ENCODE data around the gene G3BP1.
"Not testable (repeated sequence)": the region's sequence is repeated elsewhere in the genome, so short reads cannot be mapped to it uniquely, and the experiment has no call there.

Gene G3BP1

DNA sequence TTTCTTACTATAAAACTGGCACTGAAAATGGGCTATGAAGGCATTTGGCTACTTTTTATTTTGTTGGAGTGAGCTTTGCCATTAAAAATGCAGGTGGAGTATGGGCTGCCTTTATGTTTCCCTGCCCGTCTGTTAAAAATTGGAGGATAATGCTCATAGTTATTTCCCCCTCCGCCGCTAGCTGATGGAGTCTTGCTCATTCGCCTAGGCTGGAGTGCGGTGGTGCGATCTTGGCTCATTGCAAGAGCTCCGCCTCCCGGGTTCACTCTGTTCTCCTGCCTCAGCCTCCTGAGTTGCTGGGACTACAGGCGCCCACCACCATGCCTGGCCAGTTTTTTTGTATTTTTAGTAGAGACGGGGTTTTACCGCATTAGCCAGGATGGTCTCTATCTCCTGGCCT is 8.6 kb downstream of the G3BP1 start:
- H3K4me3 ChIP-seq (ENCODE audit: low read depth, low read length) = no peak overlapping the region
- no peak for TF ChIP-seq CTCF (IDR thresholded peaks at IDR 0.05; ENCODE audit: low read depth, low read length)

GRCh38 chr5:151781201-151781600 is 9.4 kb downstream of the G3BP1 start:
- no peak overlapping the region for H3K4me3 ChIP-seq (ENCODE audit: low read depth, low read length)
- TF ChIP-seq CTCF (IDR thresholded peaks at IDR 0.05; ENCODE audit: low read depth, low read length) = no peak

DNA sequence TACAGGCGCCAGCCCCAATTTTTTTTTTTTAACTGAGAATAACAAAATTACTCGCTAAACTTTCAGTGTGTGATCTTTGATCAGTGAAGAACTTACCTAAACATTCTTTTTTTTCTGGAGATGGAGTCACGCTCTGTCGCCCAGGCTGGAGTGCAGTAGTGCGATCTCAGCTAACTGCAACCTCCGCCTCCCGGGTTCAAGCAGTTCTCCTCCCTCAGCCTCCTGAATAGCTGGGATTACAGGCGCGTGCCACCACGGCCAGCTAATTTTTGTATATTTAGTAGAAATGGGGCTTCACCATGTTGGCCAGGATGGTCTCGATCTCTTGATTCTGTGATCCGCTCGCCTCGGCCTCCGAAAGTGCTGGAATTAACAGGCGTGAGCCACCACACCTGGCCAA is 11.9 kb downstream of the G3BP1 start:
- not testable (repeated sequence) for H3K4me3 ChIP-seq (ENCODE audit: low read depth, low read length)

GRCh38 chr5:151784141-151784540 is 12.4 kb downstream of the G3BP1 start:
- TF ChIP-seq CTCF (IDR thresholded peaks at IDR 0.05; ENCODE audit: low read depth, low read length) = no peak
- no peak overlapping the region for H3K4me3 ChIP-seq (ENCODE audit: low read depth, low read length)

DNA sequence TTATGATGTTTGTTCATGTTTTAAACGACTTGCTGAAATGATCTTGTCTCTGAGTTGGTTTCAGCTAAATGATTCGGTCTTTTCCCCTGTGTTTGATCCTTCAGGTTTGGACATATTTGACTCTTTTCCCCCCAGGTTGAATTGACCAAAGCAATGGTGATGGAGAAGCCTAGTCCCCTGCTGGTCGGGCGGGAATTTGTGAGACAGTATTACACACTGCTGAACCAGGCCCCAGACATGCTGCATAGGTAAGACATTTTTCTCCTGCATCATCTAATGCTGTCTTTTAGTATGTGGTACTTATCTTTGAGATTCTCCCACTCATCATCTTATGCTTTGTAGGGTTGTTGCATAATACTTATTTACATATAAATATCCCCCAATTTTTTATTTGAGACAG is 14.7 kb downstream of the G3BP1 start:
- no peak for TF ChIP-seq CTCF (IDR thresholded peaks at IDR 0.05; ENCODE audit: low read depth, low read length)

GRCh38 chr5:151787817-151788216 is 16.1 kb downstream of the G3BP1 start:
- no peak for TF ChIP-seq CTCF (IDR thresholded peaks at IDR 0.05; ENCODE audit: low read depth, low read length)

More for the DNA sequence above, 14.7 kb downstream of the G3BP1 start:
- no peak overlapping the region for H3K4me3 ChIP-seq (ENCODE audit: low read depth, low read length)

GRCh38 chr5:151793358-151793757 is 21.6 kb downstream of the G3BP1 start:
- no peak overlapping the region for H3K4me3 ChIP-seq (ENCODE audit: low read depth, low read length)
- TF ChIP-seq CTCF (IDR thresholded peaks at IDR 0.05; ENCODE audit: low read depth, low read length) = no peak

More at GRCh38 chr5:151787817-151788216, 16.1 kb downstream of the G3BP1 start:
- H3K4me3 ChIP-seq (ENCODE audit: low read depth, low read length) = no peak overlapping the region

DNA sequence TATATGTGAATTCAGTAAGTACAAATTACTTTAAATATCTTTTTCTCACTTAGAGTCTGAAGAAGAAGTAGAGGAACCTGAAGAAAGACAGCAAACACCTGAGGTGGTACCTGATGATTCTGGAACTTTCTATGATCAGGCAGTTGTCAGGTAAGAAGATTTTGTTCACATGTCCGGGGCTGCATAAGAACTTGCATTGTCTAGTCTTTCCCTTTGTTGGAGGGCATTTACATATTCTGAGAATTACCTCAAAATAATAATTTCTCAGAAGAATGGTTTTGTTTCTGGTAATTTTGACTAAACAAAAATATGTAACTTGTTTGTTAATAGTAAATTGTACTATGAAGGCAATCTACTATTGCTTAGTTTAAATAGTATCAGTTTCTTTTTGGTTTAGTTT is 23.7 kb downstream of the G3BP1 start:
- TF ChIP-seq CTCF (IDR thresholded peaks at IDR 0.05; ENCODE audit: low read depth, low read length) = no peak
- H3K4me3 ChIP-seq (ENCODE audit: low read depth, low read length) = no peak overlapping the region

All from WI38 (cell line).